HepG2 (cell line): Measurements from ENCODE around the gene UCN2. TPM values are rescaled to one million over a fixed set of nuclear protein-coding genes. Genes with fewer than 3 reads are reported as not detected.
A peak's percentile ranks its signal among the peaks of the same experiment; 100 is the strongest.

ENCODE experiments used
- CC2D1A ChIP-seq: sonication (generic); formaldehyde crosslinking; IDR thresholded peaks from 2 replicates; pipeline ENCODE4 v1.8.1; 2023; ENCODE audit warnings: mild to moderate bottlenecking, missing genetic modification reagents
- FOSL1 ChIP-seq: sonication (generic); formaldehyde crosslinking; IDR thresholded peaks from 2 replicates; pipeline ENCODE4 v1.9.0; 2021; ENCODE audit warnings: missing genetic modification reagents, borderline replicate concordance
- GPN1 ChIP-seq: sonication (generic); formaldehyde crosslinking; IDR thresholded peaks from 2 replicates; pipeline ENCODE4 v1.5.1; 2020; ENCODE audit warnings: missing genetic modification reagents, borderline replicate concordance
- JUNB ChIP-seq: sonication (generic); formaldehyde crosslinking; IDR thresholded peaks from 2 replicates; pipeline ENCODE4 v1.8.0; 2022; ENCODE audit warnings: missing genetic modification reagents, mild to moderate bottlenecking, borderline replicate concordance
- NCOA5 ChIP-seq: sonication (generic); formaldehyde crosslinking; IDR thresholded peaks from 2 replicates; pipeline ENCODE4 v1.4.0; 2020; ENCODE audit warnings: missing genetic modification reagents
- NFATC3 ChIP-seq: sonication (generic); formaldehyde crosslinking; IDR thresholded peaks from 2 replicates; pipeline ENCODE4 v1.5.1; 2020; ENCODE audit warnings: mild to moderate bottlenecking, missing genetic modification reagents
- NR2F1 ChIP-seq, 2 experiments: fragments of 450-650 bp in 1 of 2; formaldehyde crosslinking in 1 of 2; IDR thresholded peaks; 2 replicates each; pipeline versions ENCODE4 v1.5.0 to v1.6.1; 2016 to 2020; ENCODE audit warnings: mild to moderate bottlenecking in 1 of 2, missing compliant biosample characterization in 1 of 2, missing genetic modification reagents in 1 of 2, moderate library complexity in 1 of 2
- PAWR ChIP-seq: sonication (generic); formaldehyde crosslinking; IDR thresholded peaks from 2 replicates; pipeline ENCODE4 v1.4.0; 2020; ENCODE audit warnings: missing genetic modification reagents, mild to moderate bottlenecking, borderline replicate concordance
- YY1 ChIP-seq: IDR thresholded peaks from 2 replicates; pipeline ENCODE4 v1.6.1; 2011; ENCODE audit warnings: low read length, low read depth, moderate library complexity, mild to moderate bottlenecking; ENCODE audit not compliant: insufficient read depth, insufficient replicate concordance
- ZBTB20 ChIP-seq: sonication (generic); formaldehyde crosslinking; IDR thresholded peaks from 2 replicates; pipeline ENCODE4 v1.8.1; 2023; ENCODE audit warnings: missing genetic modification reagents, low read depth, mild to moderate bottlenecking, borderline replicate concordance
- ZNF207 ChIP-seq: fragments of 450-650 bp; IDR thresholded peaks from 2 replicates; pipeline ENCODE4 v1.6.1; 2016; ENCODE audit warnings: antibody characterized with exemption, borderline replicate concordance
- ZNF33B ChIP-seq: sonication (generic); formaldehyde crosslinking; IDR thresholded peaks from 2 replicates; pipeline ENCODE4 v1.5.1; 2020; ENCODE audit warnings: mild to moderate bottlenecking, missing genetic modification reagents
- ZNF615 ChIP-seq: sonication (generic); formaldehyde crosslinking; IDR thresholded peaks from 2 replicates; pipeline ENCODE4 v1.5.0; 2020; ENCODE audit warnings: mild to moderate bottlenecking, missing genetic modification reagents, borderline replicate concordance
- ZNF776 ChIP-seq: sonication (generic); formaldehyde crosslinking; IDR thresholded peaks from 2 replicates; pipeline ENCODE4 v1.4.0; 2020; ENCODE audit warnings: mild to moderate bottlenecking, missing genetic modification reagents
- polyA plus RNA-seq, 8 experiments: library from polyadenylated mRNA; depleted of rRNA in 3 of 8; stranded (reverse) in 7 of 8; unstranded in 1 of 8; fragments of >200 nt; fragmentation: Illumina TruSeq in 4 of 8; extraction: Trizol in 4 of 8; gene quantifications; 2 replicates each; pipeline versions ENCODE4 v1.2.1 to v1.2.3, GENCODE V29; 2011 to 2016; ENCODE audit warnings: low read depth in 4 of 8, missing spikeins in 1 of 8, mixed read lengths in 1 of 8; ENCODE audit not compliant: insufficient read depth in 1 of 8
- total RNA-seq, 5 experiments: library from RNA; depleted of rRNA; stranded (reverse); fragments of >200 nt; fragmentation: Illumina TruSeq; extraction: Trizol; gene quantifications; 2 replicates each; pipeline ENCODE4 v1.2.3, GENCODE V29; 2016; ENCODE audit warnings: low read depth in 1 of 5
- TF ChIP-seq, protein P1 (sequence below): fragments of 450-650 bp; IDR thresholded peaks from 2 replicates; pipeline ENCODE4 v1.6.1; 2017; ENCODE audit warnings: mild to moderate bottlenecking
- TF ChIP-seq, protein P2 (sequence below): IDR thresholded peaks from 2 replicates; pipeline ENCODE4 v1.6.1; 2016
- TF ChIP-seq, protein P3 (sequence below): sonication (generic); formaldehyde crosslinking; IDR thresholded peaks from 2 replicates; pipeline ENCODE4 v1.8.1; 2023; ENCODE audit warnings: mild to moderate bottlenecking, missing genetic modification reagents, borderline replicate concordance
- TF ChIP-seq, protein P4 (sequence below): sonication (generic); formaldehyde crosslinking; IDR thresholded peaks from 2 replicates; pipeline ENCODE4 v1.4.0; 2020; ENCODE audit warnings: missing genetic modification reagents; ENCODE audit errors: not compliant biosample characterization

Gene UCN2
- total and polyA plus RNA-seq, 2 of the 13 experiments (the other 11 are each of a cell fraction or from before 2014, with no cell fraction given), result 0.07 to 1.5 TPM

DNA sequence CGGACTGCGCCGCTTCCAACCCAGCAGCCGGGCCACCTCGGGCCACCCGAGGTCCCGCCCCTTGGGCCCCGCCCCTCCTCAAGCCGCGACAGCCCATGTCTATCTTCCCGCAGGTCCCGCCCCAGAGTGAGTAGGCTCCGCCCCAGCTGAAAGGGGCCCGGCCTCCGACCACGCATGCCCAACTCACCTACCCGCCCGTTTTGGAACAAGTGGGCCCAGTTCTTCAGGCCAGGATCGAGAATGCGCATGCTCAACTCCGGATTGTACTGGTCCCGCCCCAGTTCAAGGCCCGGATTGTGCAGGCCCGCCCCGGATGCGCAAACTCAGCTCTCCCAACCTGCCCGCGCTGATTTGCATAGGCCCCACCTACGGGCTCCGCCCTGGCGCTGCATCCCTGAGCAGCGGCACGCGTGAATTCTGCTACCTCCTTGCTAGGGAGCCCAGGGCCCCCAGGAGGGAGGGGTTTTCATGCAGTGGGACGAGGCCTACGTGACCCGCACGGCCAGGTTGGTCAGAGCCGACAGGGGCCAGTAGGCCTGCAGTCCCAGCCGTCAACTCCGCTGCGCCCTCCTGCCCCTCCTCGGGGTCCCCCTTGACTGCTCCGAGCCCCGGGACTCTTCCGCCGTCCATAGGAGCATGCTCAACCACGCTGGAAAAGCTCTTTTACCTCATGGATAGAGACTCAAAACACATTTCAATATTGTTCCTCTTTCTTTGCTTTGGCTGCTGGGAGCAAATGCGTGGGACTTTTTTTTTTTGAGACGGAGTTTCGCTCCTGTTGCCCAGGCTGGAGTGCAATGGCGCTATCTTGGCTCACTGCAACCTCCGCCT, 6.6 kb downstream of the UCN2 start, which contains the start of gene PFKFB4 (continued):
- TF ChIP-seq, protein P1, sequence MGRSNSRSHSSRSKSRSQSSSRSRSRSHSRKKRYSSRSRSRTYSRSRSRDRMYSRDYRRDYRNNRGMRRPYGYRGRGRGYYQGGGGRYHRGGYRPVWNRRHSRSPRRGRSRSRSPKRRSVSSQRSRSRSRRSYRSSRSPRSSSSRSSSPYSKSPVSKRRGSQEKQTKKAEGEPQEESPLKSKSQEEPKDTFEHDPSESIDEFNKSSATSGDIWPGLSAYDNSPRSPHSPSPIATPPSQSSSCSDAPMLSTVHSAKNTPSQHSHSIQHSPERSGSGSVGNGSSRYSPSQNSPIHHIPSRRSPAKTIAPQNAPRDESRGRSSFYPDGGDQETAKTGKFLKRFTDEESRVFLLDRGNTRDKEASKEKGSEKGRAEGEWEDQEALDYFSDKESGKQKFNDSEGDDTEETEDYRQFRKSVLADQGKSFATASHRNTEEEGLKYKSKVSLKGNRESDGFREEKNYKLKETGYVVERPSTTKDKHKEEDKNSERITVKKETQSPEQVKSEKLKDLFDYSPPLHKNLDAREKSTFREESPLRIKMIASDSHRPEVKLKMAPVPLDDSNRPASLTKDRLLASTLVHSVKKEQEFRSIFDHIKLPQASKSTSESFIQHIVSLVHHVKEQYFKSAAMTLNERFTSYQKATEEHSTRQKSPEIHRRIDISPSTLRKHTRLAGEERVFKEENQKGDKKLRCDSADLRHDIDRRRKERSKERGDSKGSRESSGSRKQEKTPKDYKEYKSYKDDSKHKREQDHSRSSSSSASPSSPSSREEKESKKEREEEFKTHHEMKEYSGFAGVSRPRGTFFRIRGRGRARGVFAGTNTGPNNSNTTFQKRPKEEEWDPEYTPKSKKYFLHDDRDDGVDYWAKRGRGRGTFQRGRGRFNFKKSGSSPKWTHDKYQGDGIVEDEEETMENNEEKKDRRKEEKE, result no peak
- no peak for TF ChIP-seq PAWR (CRISPR knock-in tag)
- TF ChIP-seq YY1, result no peak
- TF ChIP-seq FOSL1 (CRISPR knock-in tag), result no peak
- TF ChIP-seq CC2D1A, result no peak
- TF ChIP-seq, protein P2, sequence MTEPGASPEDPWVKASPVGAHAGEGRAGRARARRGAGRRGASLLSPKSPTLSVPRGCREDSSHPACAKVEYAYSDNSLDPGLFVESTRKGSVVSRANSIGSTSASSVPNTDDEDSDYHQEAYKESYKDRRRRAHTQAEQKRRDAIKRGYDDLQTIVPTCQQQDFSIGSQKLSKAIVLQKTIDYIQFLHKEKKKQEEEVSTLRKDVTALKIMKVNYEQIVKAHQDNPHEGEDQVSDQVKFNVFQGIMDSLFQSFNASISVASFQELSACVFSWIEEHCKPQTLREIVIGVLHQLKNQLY (CRISPR knock-in tag), result peak; percentile 75
- peak; percentile 24; the same call in 1 of the 2 replicates for TF ChIP-seq ZBTB20
- no peak for TF ChIP-seq ZNF33B (CRISPR knock-in tag)
- TF ChIP-seq, protein P3, sequence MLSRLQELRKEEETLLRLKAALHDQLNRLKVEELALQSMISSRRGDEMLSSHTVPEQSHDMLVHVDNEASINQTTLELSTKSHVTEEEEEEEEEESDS (CRISPR knock-in tag), result no peak
- no peak for TF ChIP-seq NCOA5
- no peak for TF ChIP-seq ZNF776 (CRISPR knock-in tag)
- no peak for TF ChIP-seq NFATC3 (CRISPR knock-in tag)
- TF ChIP-seq ZNF615 (CRISPR knock-in tag), result no peak
- TF ChIP-seq, protein P4, sequence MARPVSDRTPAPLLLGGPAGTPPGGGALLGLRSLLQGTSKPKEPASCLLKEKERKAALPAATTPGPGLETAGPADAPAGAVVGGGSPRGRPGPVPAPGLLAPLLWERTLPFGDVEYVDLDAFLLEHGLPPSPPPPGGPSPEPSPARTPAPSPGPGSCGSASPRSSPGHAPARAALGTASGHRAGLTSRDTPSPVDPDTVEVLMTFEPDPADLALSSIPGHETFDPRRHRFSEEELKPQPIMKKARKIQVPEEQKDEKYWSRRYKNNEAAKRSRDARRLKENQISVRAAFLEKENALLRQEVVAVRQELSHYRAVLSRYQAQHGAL, result no peak
- TF ChIP-seq ZNF207, result no peak
- TF ChIP-seq GPN1, result no peak
- TF ChIP-seq JUNB (CRISPR knock-in tag), result no peak
- peak in 1 of 2 experiments; percentile 46; a peak in 1 of 4 replicates for TF ChIP-seq NR2F1 (CRISPR knock-in tag; IDR thresholded peaks at IDR 0.05)
